C4-2B (cell line): ENCODE measurements around the gene AK5.

Experiments used
- H3K27ac ChIP-seq: fragments of 450-650 bp; 2 replicates; pipeline ENCODE4 v1.5.1; 2017
- ZFX ChIP-seq: fragments of 450-650 bp; IDR thresholded peaks from 2 replicates; pipeline ENCODE4 v1.6.1; 2017
- TF ChIP-seq, protein P1 (sequence below): fragments of 450-650 bp; conservative IDR thresholded peaks from 2 replicates; pipeline ENCODE4 v1.5.1; 2017; ENCODE audit warnings: mild to moderate bottlenecking

The AK5 gene

GRCh38 chr1:77275194-77275593 is 6.6 kb upstream of the AK5 start:
- TF ChIP-seq, protein P1, sequence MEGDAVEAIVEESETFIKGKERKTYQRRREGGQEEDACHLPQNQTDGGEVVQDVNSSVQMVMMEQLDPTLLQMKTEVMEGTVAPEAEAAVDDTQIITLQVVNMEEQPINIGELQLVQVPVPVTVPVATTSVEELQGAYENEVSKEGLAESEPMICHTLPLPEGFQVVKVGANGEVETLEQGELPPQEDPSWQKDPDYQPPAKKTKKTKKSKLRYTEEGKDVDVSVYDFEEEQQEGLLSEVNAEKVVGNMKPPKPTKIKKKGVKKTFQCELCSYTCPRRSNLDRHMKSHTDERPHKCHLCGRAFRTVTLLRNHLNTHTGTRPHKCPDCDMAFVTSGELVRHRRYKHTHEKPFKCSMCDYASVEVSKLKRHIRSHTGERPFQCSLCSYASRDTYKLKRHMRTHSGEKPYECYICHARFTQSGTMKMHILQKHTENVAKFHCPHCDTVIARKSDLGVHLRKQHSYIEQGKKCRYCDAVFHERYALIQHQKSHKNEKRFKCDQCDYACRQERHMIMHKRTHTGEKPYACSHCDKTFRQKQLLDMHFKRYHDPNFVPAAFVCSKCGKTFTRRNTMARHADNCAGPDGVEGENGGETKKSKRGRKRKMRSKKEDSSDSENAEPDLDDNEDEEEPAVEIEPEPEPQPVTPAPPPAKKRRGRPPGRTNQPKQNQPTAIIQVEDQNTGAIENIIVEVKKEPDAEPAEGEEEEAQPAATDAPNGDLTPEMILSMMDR, result no peak
- H3K27ac ChIP-seq, result no peak overlapping the region

DNA sequence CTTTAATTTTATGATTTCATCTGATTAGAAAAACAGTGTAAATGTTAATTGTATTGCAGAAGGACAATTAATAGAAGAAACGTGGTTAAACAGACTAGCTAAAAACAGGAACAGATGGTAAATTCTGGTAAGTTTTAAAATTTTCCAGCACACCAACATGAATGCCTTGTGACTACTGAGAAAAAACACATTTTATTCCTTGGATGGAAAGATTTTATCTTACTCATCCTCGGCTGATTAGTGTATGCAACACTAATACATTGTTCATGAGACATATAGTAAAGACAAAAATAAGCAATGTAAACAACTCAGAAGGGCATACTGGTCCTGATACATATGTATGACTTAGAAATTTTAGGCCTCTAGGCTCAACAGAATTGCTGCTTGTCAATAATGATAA is 4.9 kb upstream of the AK5 start:
- H3K27ac ChIP-seq, result no peak overlapping the region
- no peak for TF ChIP-seq ZFX
- TF ChIP-seq, protein P1, result no peak

DNA sequence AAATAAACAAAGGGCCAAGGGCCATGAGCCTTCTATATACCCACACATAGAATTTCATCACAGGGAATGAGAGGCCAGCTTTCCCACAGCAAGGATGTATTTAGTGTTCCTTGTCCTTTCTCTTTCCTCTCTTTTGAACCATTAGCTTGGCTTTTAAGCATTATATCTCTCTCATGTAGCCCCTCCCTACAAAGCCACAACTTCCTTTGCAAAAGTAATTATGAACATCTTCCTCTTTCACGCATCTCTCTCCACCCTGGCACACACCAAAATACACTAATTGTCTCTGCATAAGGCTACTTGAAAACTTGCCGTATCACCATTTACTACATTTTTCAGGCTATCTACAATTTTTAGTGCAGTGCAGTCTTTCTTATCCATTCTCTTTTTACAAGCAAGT is 1.9 kb upstream of the AK5 start:
- no peak overlapping the region for H3K27ac ChIP-seq
- TF ChIP-seq ZFX, result no peak
- TF ChIP-seq, protein P1, result no peak

DNA sequence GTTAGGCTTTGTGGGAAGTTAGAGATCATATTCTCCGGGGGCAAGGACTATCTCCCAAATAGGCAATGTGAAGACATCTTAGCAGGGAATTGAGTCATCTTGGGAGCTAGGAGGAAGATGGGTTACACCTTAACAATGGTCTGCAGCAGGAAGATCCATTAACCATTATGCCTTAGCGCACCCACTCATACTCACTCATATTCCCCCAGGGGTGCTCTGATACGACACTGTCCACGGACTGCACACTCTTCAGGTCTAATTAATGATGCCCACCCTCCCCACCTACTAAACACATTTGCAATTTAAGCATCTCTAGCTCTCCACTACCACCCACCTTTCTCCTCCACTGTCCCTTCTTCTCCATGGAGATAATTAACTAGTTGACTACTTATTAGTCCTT is 857 bp upstream of the AK5 start:
- TF ChIP-seq, protein P1, result no peak
- no peak for TF ChIP-seq ZFX
- H3K27ac ChIP-seq, result no peak overlapping the region

GRCh38 chr1:77282187-77282865 is 507 bp downstream of the AK5 start:
- TF ChIP-seq, protein P1, result no peak; the same call in 1 of the 2 replicates
- TF ChIP-seq ZFX, result no peak
- peak overlapping the region; percentile 56 for H3K27ac ChIP-seq

DNA sequence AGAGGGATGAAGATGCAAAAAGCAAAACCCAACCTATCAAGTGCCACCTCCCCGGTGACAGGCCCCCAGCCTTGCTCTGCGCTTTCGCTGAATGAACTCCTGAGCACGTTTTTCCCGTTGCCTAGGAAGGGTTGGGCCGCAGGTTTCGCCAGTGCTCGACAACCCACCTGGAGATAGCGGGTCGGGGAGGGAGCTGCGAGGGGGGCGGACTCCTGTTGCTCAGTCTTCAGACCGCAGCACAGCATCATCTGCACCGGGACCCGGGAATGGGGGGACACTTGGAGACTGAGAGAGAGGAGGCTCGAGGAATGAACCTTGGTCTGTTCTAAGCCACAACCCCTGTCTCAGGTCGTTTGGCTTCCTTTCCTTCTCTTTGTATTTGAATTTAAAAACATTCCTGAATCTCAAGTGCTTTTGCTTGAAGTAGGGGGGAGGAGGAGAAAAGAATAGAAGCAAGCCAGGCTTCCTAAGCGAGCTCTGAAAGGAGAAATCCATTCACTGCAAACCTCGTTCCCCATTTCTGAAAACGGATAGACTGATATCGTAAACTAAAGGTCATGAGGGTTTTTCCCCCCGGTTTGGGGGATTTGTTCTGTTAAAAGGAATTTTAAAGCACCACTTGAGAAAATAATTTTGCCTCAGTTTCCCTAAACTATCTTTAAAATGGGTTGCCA is 1.2 kb downstream of the AK5 start:
- H3K27ac ChIP-seq, result no peak overlapping the region; the same call in 1 of the 2 replicates
- no peak for TF ChIP-seq ZFX
- TF ChIP-seq, protein P1, result no peak

DNA sequence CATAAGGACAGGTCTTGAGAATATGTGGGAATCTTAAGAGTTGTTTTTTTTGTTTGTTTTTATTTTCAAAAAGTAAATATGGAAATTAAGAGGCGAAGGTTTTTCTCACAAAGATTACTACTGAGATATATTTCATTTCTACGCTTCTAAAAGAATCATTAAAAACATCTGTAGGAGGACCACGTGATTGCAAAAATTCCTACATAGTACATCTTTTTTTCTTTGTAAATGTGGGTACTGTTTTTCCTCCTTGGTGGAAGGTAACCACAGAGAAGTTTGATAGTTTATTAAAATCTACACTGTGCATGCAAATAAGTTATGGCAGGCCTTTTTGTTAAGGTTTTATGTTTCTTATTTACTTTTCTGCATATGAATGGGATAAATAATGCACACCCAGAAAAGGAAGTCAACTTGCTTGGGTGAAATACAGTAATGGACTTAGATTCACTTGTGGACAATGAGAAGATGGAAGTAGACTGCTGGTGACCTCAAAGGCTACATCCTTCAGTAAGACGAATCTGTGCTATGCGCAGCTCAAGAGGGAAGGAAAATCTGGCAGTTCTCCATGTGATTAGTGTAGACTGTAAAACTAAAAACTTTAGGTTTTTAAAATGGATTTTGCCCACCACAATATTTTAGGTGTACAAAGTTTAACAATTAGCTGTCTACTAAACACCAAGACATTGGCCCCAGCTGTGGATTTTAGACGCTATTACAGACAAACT is 2.0 kb downstream of the AK5 start:
- TF ChIP-seq ZFX, result no peak
- TF ChIP-seq, protein P1, result no peak
- H3K27ac ChIP-seq, result no peak overlapping the region
